ENCODE measurements around the gene PPEF1. TPM values are rescaled to one million over a fixed set of nuclear protein-coding genes. Genes with fewer than 3 reads are reported as not detected.
"Not testable (repeated sequence)": the region's sequence is repeated elsewhere in the genome, so short reads cannot be mapped to it uniquely, and the experiment has no call there.

Gene PPEF1
- polyA plus RNA-seq, 1 experiment: not detected

GRCh38 chrX:18755651-18756050, 48.2 kb downstream of the PPEF1 start:
- ChIA-PET POLR2A (no interaction called here), CTCF (no interaction called here)
- no peak for DNase-seq (ENCODE audit: low read depth)
- H3K36me3 ChIP-seq (ENCODE audit: control insufficient read depth, insufficient read depth, low read length): no peaks in the 10 kb centered on the region
- no peak overlapping the region for H3K4me3 ChIP-seq (ENCODE audit: low read depth, low read length)
- H3K27me3 ChIP-seq (ENCODE audit: control insufficient read depth, insufficient read depth, low read length): no peaks in the 10 kb centered on the region
- TF ChIP-seq CTCF (IDR thresholded peaks at IDR 0.05; ENCODE audit: insufficient read depth, low read depth, low read length): no peak

GRCh38 chrX:18757956-18758932, 50.8 kb downstream of the PPEF1 start:
- no peaks in the 10 kb centered on the region for H3K36me3 ChIP-seq (ENCODE audit: control insufficient read depth, insufficient read depth, low read length)
- H3K27me3 ChIP-seq (ENCODE audit: control insufficient read depth, insufficient read depth, low read length): no peaks in the 10 kb centered on the region
- H3K4me3 ChIP-seq (ENCODE audit: low read depth, low read length): no peak overlapping the region
- no peak for TF ChIP-seq CTCF (IDR thresholded peaks at IDR 0.05; ENCODE audit: insufficient read depth, low read depth, low read length)
- ChIA-PET CTCF (no interaction called here), POLR2A (no interaction called here)
- no peak for DNase-seq (ENCODE audit: low read depth)

- no peak overlapping the region for H3K4me3 ChIP-seq (ENCODE audit: low read depth, low read length)
- POLR2A ChIA-PET: no interaction called here
- no peak for TF ChIP-seq CTCF (IDR thresholded peaks at IDR 0.05; ENCODE audit: insufficient read depth, low read depth, low read length)
- CTCF ChIA-PET: no interaction called here
- H3K36me3 ChIP-seq (ENCODE audit: control insufficient read depth, insufficient read depth, low read length): no peaks in the 10 kb centered on the region
- H3K27me3 ChIP-seq (ENCODE audit: control insufficient read depth, insufficient read depth, low read length): no peaks in the 10 kb centered on the region
- DNase-seq (ENCODE audit: low read depth): no peak
These were observed 54.3 kb downstream of the PPEF1 start for GRCh38 chrX:18761750-18762149.

- H3K27me3 ChIP-seq (ENCODE audit: control insufficient read depth, insufficient read depth, low read length); H3K4me3 ChIP-seq (ENCODE audit: low read depth, low read length); CTCF ChIA-PET; H3K36me3 ChIP-seq (ENCODE audit: control insufficient read depth, insufficient read depth, low read length); DNase-seq (ENCODE audit: low read depth); POLR2A ChIA-PET: not testable (repeated sequence)
These were observed 55.7 kb downstream of the PPEF1 start for GRCh38 chrX:18763106-18763505.

- no peak overlapping the region for H3K4me3 ChIP-seq (ENCODE audit: low read depth, low read length)
- ChIA-PET CTCF (no interaction called here), POLR2A (no interaction called here)
- no peaks in the 10 kb centered on the region for H3K27me3 ChIP-seq (ENCODE audit: control insufficient read depth, insufficient read depth, low read length)
- no peak for DNase-seq (ENCODE audit: low read depth)
- H3K36me3 ChIP-seq (ENCODE audit: control insufficient read depth, insufficient read depth, low read length): no peaks in the 10 kb centered on the region
- TF ChIP-seq CTCF (IDR thresholded peaks at IDR 0.05; ENCODE audit: insufficient read depth, low read depth, low read length): no peak
These were observed 61.9 kb downstream of the PPEF1 start for GRCh38 chrX:18769364-18769763.
